Neural crest cell (in vitro differentiated cells): Measurements from ENCODE around the gene GNLY. TPM values are rescaled to one million over a fixed set of nuclear protein-coding genes. Genes with fewer than 3 reads are reported as not detected.

Experiments used
- DNase-seq: peaks from one replicate; pipeline ENCODE4 v3.0.0; 2021; ENCODE audit warnings: low read depth, mixed read lengths, low spot score
- H3K27ac Mint-ChIP-seq: one replicate; pipeline ENCODE4 v1.8.0; 2021; ENCODE audit warnings: mild to moderate bottlenecking, mixed read lengths; ENCODE audit not compliant: unreplicated experiment
- H3K27me3 Mint-ChIP-seq: 2 replicates; pipeline ENCODE4 v1.8.0; 2021; ENCODE audit warnings: low read depth, mild to moderate bottlenecking, mixed read lengths
- H3K36me3 Mint-ChIP-seq: 2 replicates; pipeline ENCODE4 v1.8.0; 2021; ENCODE audit warnings: low read depth, mild to moderate bottlenecking, mixed read lengths
- H3K4me1 Mint-ChIP-seq: 2 replicates; pipeline ENCODE4 v1.8.0; 2021; ENCODE audit warnings: mixed read lengths
- H3K4me3 Mint-ChIP-seq: one replicate; pipeline ENCODE4 v1.8.0; 2021; ENCODE audit warnings: mild to moderate bottlenecking, mixed read lengths
- H3K9me3 Mint-ChIP-seq: 2 replicates; pipeline ENCODE4 v1.8.0; 2021; ENCODE audit warnings: mixed read lengths
- total RNA-seq: library from RNA; stranded (reverse); gene quantifications from 2 replicates; pipeline ENCODE4 v1.2.1, GENCODE V29; 2021
- TF ChIP-seq, protein P1 (sequence below): fragments of 200-600 bp; sonication (generic); conservative IDR thresholded peaks from 2 replicates; pipeline ENCODE4 v1.5.0; 2021; ENCODE audit warnings: antibody characterized with exemption, mild to moderate bottlenecking

GNLY gene
- total RNA-seq, 1 donor from 2014 or later, result not detected

DNA sequence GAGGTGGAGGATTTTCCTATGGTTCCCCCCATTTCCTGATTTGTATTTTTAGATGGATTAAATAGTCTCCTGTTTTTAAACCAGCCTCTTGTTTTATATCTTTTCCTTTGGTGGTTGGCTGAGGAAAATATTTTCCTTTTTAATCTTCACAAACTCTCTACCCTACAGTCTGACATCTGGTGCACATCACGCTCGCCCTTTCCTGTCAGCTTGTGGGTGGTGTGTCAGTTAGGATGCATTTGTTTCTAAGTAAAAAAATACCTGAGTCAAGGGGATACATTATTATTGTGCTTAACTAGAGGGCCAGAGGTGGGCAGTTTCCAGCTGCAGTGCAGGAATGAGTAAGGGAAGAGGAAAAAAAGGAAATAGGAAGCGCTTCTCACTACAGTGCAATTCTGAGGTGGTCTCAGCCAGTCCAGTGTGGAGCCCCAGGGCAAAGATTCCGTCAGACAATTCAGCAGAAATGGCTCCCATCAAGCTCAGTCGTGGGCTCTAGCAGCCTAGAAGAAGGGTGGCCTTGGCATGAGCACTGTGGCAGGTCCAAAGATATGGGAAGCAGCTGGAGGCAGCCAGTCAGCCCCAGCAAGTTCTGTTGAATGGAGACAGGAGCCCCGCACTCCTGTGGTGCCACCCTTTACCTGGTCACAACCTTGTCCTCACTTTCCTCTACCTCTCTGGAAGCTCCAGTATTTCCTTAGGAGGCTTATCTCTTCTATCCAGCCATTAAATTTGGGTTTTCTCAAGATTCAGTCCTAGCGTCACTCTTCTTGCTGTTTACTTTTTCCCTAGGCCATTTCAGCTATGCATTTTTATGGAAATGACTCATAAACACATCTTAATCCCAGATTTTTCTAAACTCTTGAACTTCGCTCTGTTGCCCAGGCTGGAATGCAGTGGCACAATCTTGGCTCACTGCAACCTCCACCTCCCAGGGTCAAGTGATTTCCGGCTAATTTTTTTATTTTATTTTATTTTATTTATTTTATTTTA, 44.7 kb upstream of the GNLY start:
- no peaks in the 10 kb centered on the region for H3K9me3 Mint-ChIP-seq

DNA sequence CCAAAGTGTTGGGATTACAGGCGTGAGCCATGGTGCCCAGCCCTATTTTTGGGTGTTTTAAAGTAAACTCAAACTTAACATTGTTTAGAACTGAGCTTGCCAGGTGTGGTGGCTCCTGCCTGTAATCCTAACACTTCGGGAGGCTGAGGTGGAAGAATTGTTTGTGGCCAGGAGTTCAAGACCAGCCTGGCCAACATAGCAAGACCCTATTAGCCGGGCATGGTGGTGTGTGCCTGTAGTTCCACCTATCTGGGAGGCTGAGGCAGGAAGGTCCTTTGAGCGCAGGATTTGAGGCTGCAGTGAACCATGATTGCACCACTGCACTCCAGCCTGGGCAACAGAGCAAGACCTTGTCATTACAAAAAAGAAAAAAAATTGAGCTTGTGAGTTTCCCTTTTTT, 43.7 kb upstream of the GNLY start:
- Mint-ChIP-seq H3K27me3 (no peaks in the 10 kb centered on the region), H3K27ac (no peak overlapping the region), H3K9me3 (no peaks in the 10 kb centered on the region), H3K4me3 (no peak overlapping the region), H3K4me1 (no peaks in the 10 kb centered on the region), H3K36me3 (peaks cover 14% of the 10 kb centered on the region)
- TF ChIP-seq, protein P1, sequence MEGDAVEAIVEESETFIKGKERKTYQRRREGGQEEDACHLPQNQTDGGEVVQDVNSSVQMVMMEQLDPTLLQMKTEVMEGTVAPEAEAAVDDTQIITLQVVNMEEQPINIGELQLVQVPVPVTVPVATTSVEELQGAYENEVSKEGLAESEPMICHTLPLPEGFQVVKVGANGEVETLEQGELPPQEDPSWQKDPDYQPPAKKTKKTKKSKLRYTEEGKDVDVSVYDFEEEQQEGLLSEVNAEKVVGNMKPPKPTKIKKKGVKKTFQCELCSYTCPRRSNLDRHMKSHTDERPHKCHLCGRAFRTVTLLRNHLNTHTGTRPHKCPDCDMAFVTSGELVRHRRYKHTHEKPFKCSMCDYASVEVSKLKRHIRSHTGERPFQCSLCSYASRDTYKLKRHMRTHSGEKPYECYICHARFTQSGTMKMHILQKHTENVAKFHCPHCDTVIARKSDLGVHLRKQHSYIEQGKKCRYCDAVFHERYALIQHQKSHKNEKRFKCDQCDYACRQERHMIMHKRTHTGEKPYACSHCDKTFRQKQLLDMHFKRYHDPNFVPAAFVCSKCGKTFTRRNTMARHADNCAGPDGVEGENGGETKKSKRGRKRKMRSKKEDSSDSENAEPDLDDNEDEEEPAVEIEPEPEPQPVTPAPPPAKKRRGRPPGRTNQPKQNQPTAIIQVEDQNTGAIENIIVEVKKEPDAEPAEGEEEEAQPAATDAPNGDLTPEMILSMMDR, result no peak
- no peak for DNase-seq

More for the DNA sequence above, 44.7 kb upstream of the GNLY start:
- no peak overlapping the region for H3K4me3 Mint-ChIP-seq
- H3K4me1 Mint-ChIP-seq, result no peaks in the 10 kb centered on the region
- DNase-seq, result no peak
- TF ChIP-seq, protein P1, result no peak
- H3K27me3 Mint-ChIP-seq, result no peaks in the 10 kb centered on the region
- H3K27ac Mint-ChIP-seq, result no peak overlapping the region
- H3K36me3 Mint-ChIP-seq, result peaks cover 14% of the 10 kb centered on the region

DNA sequence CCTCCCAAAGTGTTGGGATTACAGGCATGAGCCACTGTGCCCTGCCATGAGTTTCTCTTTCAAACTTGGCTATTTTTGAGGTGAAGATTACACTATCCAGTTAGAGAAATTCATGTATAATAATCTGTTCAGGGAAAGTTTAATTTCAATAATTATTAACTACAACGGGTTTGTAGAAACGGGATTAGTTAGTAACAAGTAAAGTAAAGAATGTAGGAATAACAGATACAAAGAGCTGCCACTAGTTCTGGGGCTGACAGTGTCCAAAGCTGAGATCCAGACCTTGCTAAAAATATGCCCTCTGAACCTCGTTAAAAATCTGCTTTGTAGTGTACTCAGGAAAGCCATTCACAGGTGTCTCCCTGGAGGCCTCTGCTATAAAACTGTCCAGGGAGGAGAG, 43.1 kb upstream of the GNLY start:
- H3K36me3 Mint-ChIP-seq, result peaks cover 17% of the 10 kb centered on the region
- TF ChIP-seq, protein P1, result no peak
- no peak overlapping the region for H3K27ac Mint-ChIP-seq
- no peaks in the 10 kb centered on the region for H3K4me1 Mint-ChIP-seq
- no peak overlapping the region for H3K4me3 Mint-ChIP-seq
- no peaks in the 10 kb centered on the region for H3K27me3 Mint-ChIP-seq
- no peaks in the 10 kb centered on the region for H3K9me3 Mint-ChIP-seq
- DNase-seq, result no peak

DNA sequence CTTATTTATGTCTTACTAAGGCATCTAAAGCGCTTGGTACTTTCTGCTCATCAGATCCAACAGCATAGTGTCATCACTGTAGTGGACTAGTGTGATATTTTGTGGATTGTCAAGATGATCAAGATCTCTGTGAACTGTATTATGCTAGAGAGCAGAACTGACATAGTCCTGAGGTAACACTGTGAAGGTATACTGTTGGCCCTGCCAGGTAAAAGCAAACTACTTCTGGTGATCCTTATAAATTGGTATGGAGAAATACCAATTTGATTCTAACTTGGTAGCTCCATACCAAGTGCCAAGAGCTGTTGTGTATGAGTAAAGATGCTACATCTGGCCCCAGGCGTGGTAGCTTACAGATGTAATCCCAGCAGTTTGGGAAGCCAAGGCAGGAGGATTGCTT, 42.1 kb upstream of the GNLY start:
- DNase-seq, result no peak
- Mint-ChIP-seq H3K4me3 (no peak overlapping the region), H3K27ac (no peak overlapping the region), H3K9me3 (no peaks in the 10 kb centered on the region), H3K36me3 (peaks cover 19% of the 10 kb centered on the region), H3K4me1 (no peaks in the 10 kb centered on the region), H3K27me3 (no peaks in the 10 kb centered on the region)
- TF ChIP-seq, protein P1, result no peak

DNA sequence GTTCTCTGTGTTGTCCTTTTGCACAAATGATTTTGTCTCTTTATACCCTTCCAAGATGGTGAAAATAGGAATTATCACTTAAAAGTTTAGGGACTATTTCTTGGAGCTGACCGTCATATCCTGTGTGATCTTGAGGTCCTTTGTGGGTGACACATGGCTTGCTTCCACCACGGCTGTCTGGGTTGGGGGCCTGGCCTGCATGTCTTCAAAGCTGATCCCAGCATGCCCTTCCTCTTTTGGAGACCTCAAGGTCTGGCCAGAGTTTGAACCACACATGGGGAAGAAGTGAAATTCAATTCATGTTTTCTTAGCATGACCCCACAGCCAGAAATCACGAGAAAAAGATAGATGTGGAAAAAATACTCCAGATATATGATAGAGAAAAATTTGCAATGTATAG, 40.2 kb upstream of the GNLY start:
- no peak overlapping the region for H3K27ac Mint-ChIP-seq
- no peaks in the 10 kb centered on the region for H3K4me1 Mint-ChIP-seq
- TF ChIP-seq, protein P1, result no peak
- H3K27me3 Mint-ChIP-seq, result no peaks in the 10 kb centered on the region
- H3K9me3 Mint-ChIP-seq, result no peaks in the 10 kb centered on the region
- H3K36me3 Mint-ChIP-seq, result peaks cover 14% of the 10 kb centered on the region
- no peak overlapping the region for H3K4me3 Mint-ChIP-seq
- DNase-seq, result no peak
